Naive thymus-derived CD4-positive, alpha-beta T cell (primary cell): ENCODE data around the gene HTR6. TPM values are rescaled to one million over a fixed set of nuclear protein-coding genes. Genes with fewer than 3 reads are reported as not detected.

Experiments
- ATAC-seq: fragments of 150-1000 bp; cut with Tn5 transposase; 2 replicates; pipeline ENCODE4 v1.10.0; 2021; ENCODE audit warnings: mild to moderate bottlenecking, moderate library complexity
- CTCF ChIA-PET: fragments of 350-600 bp; sonication (Branson Sonifier 250); formaldehyde crosslinking; loops from one replicate; lab custom pipeline; 2021; ENCODE audit warnings: antibody characterized with exemption; lab: Charles Lee
- POLR2A ChIA-PET: fragments of 350-600 bp; sonication (Branson Sonifier 250); formaldehyde crosslinking; loops from one replicate; lab custom pipeline; 2021; ENCODE audit warnings: antibody characterized with exemption, inconsistent platforms; lab: Charles Lee
- DNase-seq, 9 donors: peaks; one replicate each; pipeline versions ENCODE4 v3.0.0 to v3.0.0-alpha.2; 2020 to 2022; ENCODE audit warnings: mixed read lengths in 1 of 9
- H3K27ac ChIP-seq: one replicate; pipeline ENCODE4 v1.7.0; 2013; ENCODE audit warnings: mild to moderate bottlenecking, low read depth, low read length, moderate library complexity
- H3K27me3 ChIP-seq, 2 donors: one replicate each; pipeline ENCODE4 v1.7.0; 2013; ENCODE audit warnings: low read length in 2 of 2, mild to moderate bottlenecking in 2 of 2, moderate library complexity in 2 of 2; ENCODE audit not compliant: control insufficient read depth in 2 of 2, insufficient read depth in 2 of 2
- H3K36me3 ChIP-seq, 3 experiments: 1 replicate in 2 of 3; 2 replicates in 1 of 3; pipeline ENCODE4 v1.7.0; 2013; ENCODE audit warnings: low read length in 3 of 3, mild to moderate bottlenecking in 3 of 3, moderate library complexity in 1 of 3; ENCODE audit not compliant: insufficient read depth in 3 of 3, control insufficient read depth in 2 of 3
- H3K4me1 ChIP-seq, 2 donors: one replicate each; pipeline ENCODE4 v1.7.0; 2013; ENCODE audit warnings: low read length in 2 of 2, mild to moderate bottlenecking in 2 of 2, moderate library complexity in 1 of 2; ENCODE audit not compliant: control insufficient read depth in 2 of 2, insufficient read depth in 2 of 2
- H3K4me3 ChIP-seq: 2 replicates; pipeline ENCODE4 v1.7.0; 2013; ENCODE audit warnings: mild to moderate bottlenecking, low read length
- H3K9me3 ChIP-seq, 3 experiments: 1 replicate in 2 of 3; 2 replicates in 1 of 3; pipeline ENCODE4 v1.7.0; 2013; ENCODE audit warnings: low read length in 3 of 3; ENCODE audit not compliant: control insufficient read depth in 2 of 3
- H3K27ac Mint-ChIP-seq, 9 donors: one replicate each; pipeline ENCODE4 v1.8.0; 2020 to 2022; ENCODE audit warnings: mixed read lengths in 9 of 9, mild to moderate bottlenecking in 8 of 9, moderate library complexity in 5 of 9, inconsistent platforms in 2 of 9
- H3K27me3 Mint-ChIP-seq, 5 donors: one replicate each; pipeline ENCODE4 v1.8.0; 2021 to 2022; ENCODE audit warnings: mixed read lengths in 5 of 5, mild to moderate bottlenecking in 1 of 5
- H3K36me3 Mint-ChIP-seq, 5 donors: one replicate each; pipeline ENCODE4 v1.8.0; 2020 to 2022; ENCODE audit warnings: mixed read lengths in 5 of 5, mild to moderate bottlenecking in 3 of 5, inconsistent platforms in 1 of 5
- H3K4me1 Mint-ChIP-seq, 7 donors: one replicate each; pipeline ENCODE4 v1.8.0; 2020 to 2022; ENCODE audit warnings: mixed read lengths in 7 of 7, mild to moderate bottlenecking in 3 of 7, inconsistent platforms in 1 of 7
- H3K4me3 Mint-ChIP-seq, 10 donors: one replicate each; pipeline ENCODE4 v1.8.0; 2020 to 2022; ENCODE audit warnings: mild to moderate bottlenecking in 10 of 10, mixed read lengths in 10 of 10, moderate library complexity in 6 of 10, inconsistent platforms in 2 of 10
- H3K9me3 Mint-ChIP-seq, 11 donors: one replicate each; pipeline ENCODE4 v1.8.0; 2020 to 2022; ENCODE audit warnings: mixed read lengths in 11 of 11, mild to moderate bottlenecking in 4 of 11, inconsistent platforms in 1 of 11, moderate library complexity in 1 of 11
- intact Hi-C, 2 donors: fragments of 100-400 bp; cut with micrococcal nuclease; formaldehyde crosslinking; loops; one replicate each; pipeline ENCODE4 v1.15.1; 2023
- polyA plus RNA-seq, 2 donors: library from polyadenylated mRNA; unstranded; fragments of 300-500 nt; fragmentation: Illumina TruSeq; gene quantifications; one replicate each; pipeline ENCODE4 v1.2.3, GENCODE V29; 2021
- total RNA-seq, 6 experiments: library from RNA in 5 of 6; stranded (reverse) in 5 of 6; gene quantifications; 1 replicate in 5 of 6; 2 replicates in 1 of 6; pipeline ENCODE4 v1.2.3 and lab custom pipeline; 2021 to 2026

Gene HTR6
- total and polyA plus RNA-seq, 7 experiments from 2014 or later: 0.13 to 0.92 (median 0.47) TPM; not detected in 3

DNA sequence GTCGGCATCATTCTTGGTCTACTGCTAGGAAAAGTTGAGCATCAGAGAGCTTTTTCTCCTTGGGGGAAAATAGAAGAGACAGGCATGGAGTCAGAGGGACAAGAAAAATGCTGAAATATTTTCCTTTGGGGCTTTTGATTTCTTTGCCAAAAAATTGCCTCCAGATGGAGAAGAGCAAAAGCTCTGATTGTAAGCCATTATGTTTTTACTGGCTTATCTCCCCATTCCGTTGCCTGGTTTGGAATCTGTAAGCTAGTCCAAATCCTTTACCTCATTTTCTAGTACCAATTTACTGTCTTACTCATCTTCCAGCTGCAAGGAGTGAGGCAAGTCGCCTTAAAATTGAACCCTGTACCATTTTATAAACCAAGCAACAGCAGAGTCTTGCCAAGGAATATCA, 43.9 kb upstream of the HTR6 start:
- Histone ChIP-seq H3K36me3 (peaks cover 0 to 34% (median 7%) of the 10 kb centered on the region in 3 experiments), H3K4me1 (peaks cover 0 to 3% of the 10 kb centered on the region in 2 donors), H3K4me3 (no peak overlapping the region), H3K27me3 (no peaks in the 10 kb centered on the region), H3K27ac (no peak overlapping the region), H3K9me3 (no peaks in the 10 kb centered on the region)
- ATAC-seq (no peak), DNase-seq (no peak)
- Mint-ChIP-seq H3K27ac (peak overlapping the region in 3 of 9 donors; percentile 12 to 25 (median 16)), H3K36me3 (peaks cover 0 to 39% (median 14%) of the 10 kb centered on the region in 5 donors), H3K4me1 (peaks cover 8 to 57% (median 35%) of the 10 kb centered on the region in 7 donors), H3K27me3 (no peaks in the 10 kb centered on the region), H3K4me3 (no peak overlapping the region), H3K9me3 (no peaks in the 10 kb centered on the region)
- ChIA-PET POLR2A (interaction anchor here (0.8 to 1.3 kb wide), 2 partner anchors 10 to 11 kb away, joined by 3 to 4 read pairs; no protein-coding TSS in a partner anchor), CTCF (no interaction called here)
- intact Hi-C loops: no loop called here

DNA sequence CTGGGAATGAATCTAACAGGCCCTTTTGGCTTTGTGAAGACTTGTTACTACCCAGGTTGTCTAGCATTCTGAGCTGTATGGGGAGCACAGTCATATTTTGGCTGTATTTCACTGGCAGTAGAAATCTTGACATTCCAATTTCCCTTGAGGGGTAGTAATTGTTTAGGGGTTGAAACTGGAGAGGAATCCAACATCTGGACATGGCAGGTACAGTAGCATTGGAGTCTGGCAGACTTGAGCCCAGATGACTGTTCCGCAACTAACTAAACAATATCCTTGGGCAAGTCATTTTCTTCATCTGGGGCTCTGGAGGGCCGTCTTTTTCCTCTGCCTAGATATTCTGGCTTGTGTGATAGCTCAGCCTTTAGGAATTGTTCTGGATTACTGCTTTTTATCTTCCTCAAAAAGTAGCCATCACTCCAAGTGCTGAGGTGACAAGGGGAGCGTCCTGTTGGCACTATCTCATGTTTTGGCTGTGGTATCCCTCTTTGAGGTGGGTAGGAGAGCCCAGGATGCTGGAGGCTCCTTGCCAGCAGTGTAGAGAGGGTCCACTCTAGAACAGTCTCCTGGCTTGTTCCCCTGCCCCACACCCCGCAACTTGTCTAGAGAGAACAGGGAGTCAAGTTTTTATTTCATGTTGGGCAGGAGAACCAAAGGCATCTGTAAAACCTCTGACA, 43.3 kb upstream of the HTR6 start:
- Mint-ChIP-seq H3K36me3 (peaks cover 0 to 45% (median 21%) of the 10 kb centered on the region in 5 donors), H3K9me3 (no peaks in the 10 kb centered on the region), H3K27me3 (no peaks in the 10 kb centered on the region), H3K4me1 (peaks cover 8 to 54% (median 35%) of the 10 kb centered on the region in 7 donors), H3K4me3 (no peak overlapping the region), H3K27ac (peak overlapping the region in 4 of 9 donors; percentile 4 to 36 (median 18))
- no peaks in the 10 kb centered on the region for H3K27me3 ChIP-seq
- peaks cover 0 to 3% of the 10 kb centered on the region in 2 donors for H3K4me1 ChIP-seq
- DNase-seq (no peak), ATAC-seq (no peak)
- no peaks in the 10 kb centered on the region for H3K9me3 ChIP-seq
- ChIA-PET POLR2A (interaction anchor here (0.8 kb wide), 1 partner anchor 12 kb away, joined by 3 read pairs; no protein-coding TSS in a partner anchor), CTCF (no interaction called here)
- no peak overlapping the region for H3K4me3 ChIP-seq
- H3K27ac ChIP-seq: no peak overlapping the region
- H3K36me3 ChIP-seq: peaks cover 2 to 40% (median 8%) of the 10 kb centered on the region in 3 experiments
- intact Hi-C loops: no loop called here

DNA sequence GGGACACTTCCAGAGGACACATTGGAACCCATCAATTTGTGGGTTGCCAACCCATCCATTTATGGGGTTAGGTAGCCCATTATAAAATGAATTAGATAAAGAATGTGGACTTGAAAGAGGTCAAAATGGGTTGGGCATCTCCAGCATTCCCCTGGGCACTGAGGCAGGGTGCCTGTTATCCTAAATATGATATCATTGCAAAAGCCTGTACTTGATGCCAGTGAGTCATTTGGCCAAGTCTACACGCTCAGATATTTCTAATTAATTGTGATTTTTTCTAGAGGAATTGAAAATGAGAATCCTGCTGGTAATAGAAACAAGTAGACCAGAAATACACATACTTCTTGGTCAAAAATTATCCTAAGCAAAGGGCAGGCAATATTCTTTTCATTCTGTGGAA, 42.5 kb upstream of the HTR6 start:
- H3K27ac Mint-ChIP-seq: no peak overlapping the region
- DNase-seq (no peak), ATAC-seq (no peak)
- ChIA-PET POLR2A (no interaction called here), CTCF (no interaction called here)
- no peaks in the 10 kb centered on the region for H3K9me3 Mint-ChIP-seq
- Histone ChIP-seq H3K9me3 (no peaks in the 10 kb centered on the region), H3K27me3 (no peaks in the 10 kb centered on the region), H3K27ac (no peak overlapping the region), H3K4me1 (peaks cover 0 to 3% of the 10 kb centered on the region in 2 donors), H3K36me3 (peaks cover 7 to 43% (median 12%) of the 10 kb centered on the region in 3 experiments), H3K4me3 (no peak overlapping the region)
- H3K36me3 Mint-ChIP-seq: peaks cover 0 to 48% (median 21%) of the 10 kb centered on the region in 5 donors
- H3K27me3 Mint-ChIP-seq: no peaks in the 10 kb centered on the region
- H3K4me1 Mint-ChIP-seq: peaks cover 8 to 46% (median 30%) of the 10 kb centered on the region in 7 donors
- intact Hi-C loops: no loop called here
- H3K4me3 Mint-ChIP-seq: no peak overlapping the region

DNA sequence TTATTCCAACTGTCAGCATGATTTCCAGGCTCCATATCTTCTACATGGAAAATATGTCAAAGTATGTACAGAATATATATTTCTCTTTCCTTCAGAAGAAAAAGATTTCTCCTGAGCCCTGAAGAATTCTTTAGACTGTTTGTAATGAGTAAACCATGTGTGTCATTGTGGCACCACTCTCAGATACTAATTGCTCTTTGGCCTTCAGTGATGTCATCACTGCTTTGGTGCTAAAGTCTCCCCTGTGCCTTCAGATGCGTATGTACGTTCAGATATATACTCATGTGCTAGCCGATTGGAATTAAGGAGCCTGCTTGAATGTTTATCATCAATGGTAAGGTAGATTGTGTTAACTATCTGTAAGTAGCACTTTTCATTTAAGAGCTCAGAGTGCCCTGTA, 41.2 kb upstream of the HTR6 start:
- ChIA-PET CTCF (no interaction called here), POLR2A (interaction anchor here (0.8 kb wide), 1 partner anchor 23 kb away, joined by 3 read pairs; no protein-coding TSS in a partner anchor)
- H3K27me3 Mint-ChIP-seq: no peaks in the 10 kb centered on the region
- no peaks in the 10 kb centered on the region for H3K9me3 Mint-ChIP-seq
- H3K27me3 ChIP-seq: no peaks in the 10 kb centered on the region
- peaks cover 7 to 48% (median 18%) of the 10 kb centered on the region in 3 experiments for H3K36me3 ChIP-seq
- no peak overlapping the region for H3K4me3 ChIP-seq
- H3K9me3 ChIP-seq: no peaks in the 10 kb centered on the region
- H3K4me1 Mint-ChIP-seq: peaks cover 6 to 38% (median 28%) of the 10 kb centered on the region in 7 donors
- DNase-seq (no peak), ATAC-seq (no peak)
- intact Hi-C loops: no loop called here
- no peak overlapping the region for H3K27ac Mint-ChIP-seq
- peaks cover 0 to 50% (median 21%) of the 10 kb centered on the region in 5 donors for H3K36me3 Mint-ChIP-seq
- peaks cover 0 to 3% of the 10 kb centered on the region in 2 donors for H3K4me1 ChIP-seq
- no peak overlapping the region for H3K27ac ChIP-seq
- H3K4me3 Mint-ChIP-seq: no peak overlapping the region

DNA sequence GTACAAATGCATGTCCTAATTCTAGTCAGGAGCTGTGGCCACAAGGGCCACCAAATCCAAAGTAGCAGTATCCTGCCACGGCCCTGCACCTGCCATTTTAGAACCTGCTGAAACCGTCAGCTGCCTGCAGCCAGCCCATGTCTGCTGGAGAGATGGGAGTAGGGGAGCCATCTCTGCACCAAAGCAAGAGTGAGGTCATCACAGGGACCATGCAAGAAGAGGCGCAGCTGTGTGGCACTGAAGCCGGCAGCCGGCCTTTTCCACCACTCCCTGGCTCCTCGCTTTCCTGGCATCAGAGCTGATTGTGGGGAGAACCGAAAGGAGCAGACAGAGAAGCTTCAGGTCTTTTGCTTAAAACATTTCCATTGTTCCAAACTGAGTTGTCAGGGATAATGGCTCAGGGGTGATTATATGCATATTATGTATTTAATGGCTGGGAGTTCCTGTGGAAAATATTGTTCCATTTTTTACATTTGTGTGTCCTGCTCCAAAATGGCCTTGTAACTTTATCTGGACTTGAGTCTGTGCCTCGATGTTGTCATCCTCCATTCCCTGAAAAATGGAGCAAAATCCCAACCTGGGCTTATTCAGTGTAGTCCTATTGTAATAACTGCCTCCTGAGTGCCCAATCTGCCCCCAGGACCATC, 39.3 kb upstream of the HTR6 start:
- Histone ChIP-seq H3K27me3 (no peaks in the 10 kb centered on the region), H3K27ac (no peak overlapping the region), H3K4me3 (no peak overlapping the region), H3K36me3 (peaks cover 7 to 56% (median 23%) of the 10 kb centered on the region in 3 experiments), H3K4me1 (peaks cover 0 to 3% of the 10 kb centered on the region in 2 donors), H3K9me3 (no peaks in the 10 kb centered on the region)
- H3K27me3 Mint-ChIP-seq: no peaks in the 10 kb centered on the region
- H3K4me3 Mint-ChIP-seq: no peak overlapping the region
- DNase-seq (no peak), ATAC-seq (no peak)
- H3K9me3 Mint-ChIP-seq: no peaks in the 10 kb centered on the region
- peaks cover 3 to 28% (median 17%) of the 10 kb centered on the region in 7 donors for H3K4me1 Mint-ChIP-seq
- intact Hi-C loops: no loop called here
- ChIA-PET CTCF (no interaction called here), POLR2A (interaction anchor here (0.9 kb wide), 1 partner anchor 284 kb away, joined by 3 read pairs; no protein-coding TSS in a partner anchor)
- peak overlapping the region in 1 of 9 donors; percentile 28 for H3K27ac Mint-ChIP-seq
- H3K36me3 Mint-ChIP-seq: peaks cover 0 to 44% (median 16%) of the 10 kb centered on the region in 5 donors

DNA sequence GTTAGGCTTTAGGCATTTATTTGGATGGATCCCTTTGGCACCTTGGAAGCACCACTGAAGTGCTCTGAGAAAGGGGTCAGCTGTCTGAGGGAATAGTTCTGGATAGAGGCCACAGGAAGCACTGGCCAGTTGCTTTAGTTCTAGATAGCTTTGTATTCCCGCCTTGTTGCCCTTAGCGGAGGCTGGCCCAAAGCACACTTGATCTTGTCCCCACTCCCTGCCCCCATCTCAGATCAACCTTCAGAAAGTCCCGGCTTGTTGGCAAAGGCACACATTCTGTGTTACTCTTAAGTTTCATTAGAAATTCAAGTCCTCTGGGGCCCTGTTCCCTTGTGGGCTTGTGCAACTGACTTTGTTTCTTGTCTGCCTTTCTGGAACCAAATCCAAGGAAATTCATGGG, 35.8 kb upstream of the HTR6 start:
- no peaks in the 10 kb centered on the region for H3K4me1 ChIP-seq
- Mint-ChIP-seq H3K36me3 (peaks cover 0 to 32% (median 7%) of the 10 kb centered on the region in 5 donors), H3K4me1 (peaks cover 0 to 7% (median 0%) of the 10 kb centered on the region in 7 donors), H3K9me3 (no peaks in the 10 kb centered on the region), H3K27ac (peak overlapping the region in 2 of 9 donors; percentile 54 to 62), H3K27me3 (no peaks in the 10 kb centered on the region), H3K4me3 (no peak overlapping the region)
- ChIA-PET POLR2A (interaction anchor here (0.8 kb wide), 1 partner anchor 15 kb away, joined by 3 read pairs; the partner anchor contains the start of gene NBL1), CTCF (no interaction called here)
- H3K4me3 ChIP-seq: no peak overlapping the region
- ATAC-seq (no peak), DNase-seq (no peak)
- H3K27ac ChIP-seq: no peak overlapping the region
- no peaks in the 10 kb centered on the region for H3K27me3 ChIP-seq
- intact Hi-C loops: no loop called here
- H3K36me3 ChIP-seq: peaks cover 7 to 49% (median 23%) of the 10 kb centered on the region in 3 experiments
- no peaks in the 10 kb centered on the region for H3K9me3 ChIP-seq
